Right ventricle myocardium inferior (tissue), 1 donor: ENCODE data around the gene DPP8. TPM values are rescaled to one million over a fixed set of nuclear protein-coding genes. Genes with fewer than 3 reads are reported as not detected.
"Not testable (repeated sequence)": the region's sequence is repeated elsewhere in the genome, so short reads cannot be mapped to it uniquely, and the experiment has no call there.

ENCODE experiments used
- ATAC-seq: fragments of 200-7000 bp; cut with Tn5 transposase; one replicate; pipeline ENCODE4 v1.9.1; 2020; ENCODE audit warnings: mild to moderate bottlenecking, moderate library complexity
- DNase-seq: peaks from one replicate; pipeline ENCODE4 v3.0.0; 2021; ENCODE audit errors: missing footprints
- intact Hi-C: fragments of 100-400 bp; cut with DNase I; formaldehyde crosslinking; loops from one replicate; pipeline ENCODE4 v1.11.0; 2022
- total RNA-seq: library from RNA; stranded (reverse); fragmentation: NEBNext Ultra II Directional; extraction: Animal tissue kit (Norgen Biotek cat#: 25700); gene quantifications from one replicate; pipeline ENCODE4 v1.2.1, GENCODE V29; 2021
- donor health status: DM: no; HTN: yes; CAD: no; lungs with severe emphysema.

The DPP8 gene
- total RNA-seq, 1 donor from 2014 or later: 35.6 TPM

DNA sequence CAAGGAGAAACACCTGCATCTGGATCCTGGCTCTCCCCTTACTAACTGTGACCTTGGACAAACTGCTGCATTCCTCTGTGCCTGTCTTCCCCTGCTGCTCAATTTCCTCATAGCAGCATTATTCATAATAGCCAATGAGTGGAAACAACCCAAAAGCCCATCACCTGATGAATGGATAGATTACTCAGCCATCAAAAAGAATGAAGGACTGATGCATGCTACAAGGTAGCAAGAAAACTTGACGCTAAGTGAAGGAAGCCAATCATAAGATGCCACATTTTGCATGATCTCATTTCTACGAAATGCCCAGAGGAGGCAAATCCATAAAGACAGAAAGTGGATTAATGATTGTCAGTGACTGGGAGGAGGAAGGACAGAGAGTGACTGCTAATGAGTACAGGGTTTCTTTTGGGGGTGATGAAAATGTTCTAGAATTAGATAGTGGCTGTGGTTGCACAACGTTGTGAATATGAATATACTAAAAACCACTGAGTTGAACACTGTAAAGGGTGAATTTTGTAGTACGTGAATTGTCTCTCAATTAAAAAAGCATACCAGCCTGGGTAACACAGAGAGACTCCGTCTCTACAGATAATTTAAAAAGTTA lies 105.9 kb downstream of the DPP8 start:
- intact Hi-C loops: no loop called here
- ATAC-seq (no peak), DNase-seq (no peak)

DNA sequence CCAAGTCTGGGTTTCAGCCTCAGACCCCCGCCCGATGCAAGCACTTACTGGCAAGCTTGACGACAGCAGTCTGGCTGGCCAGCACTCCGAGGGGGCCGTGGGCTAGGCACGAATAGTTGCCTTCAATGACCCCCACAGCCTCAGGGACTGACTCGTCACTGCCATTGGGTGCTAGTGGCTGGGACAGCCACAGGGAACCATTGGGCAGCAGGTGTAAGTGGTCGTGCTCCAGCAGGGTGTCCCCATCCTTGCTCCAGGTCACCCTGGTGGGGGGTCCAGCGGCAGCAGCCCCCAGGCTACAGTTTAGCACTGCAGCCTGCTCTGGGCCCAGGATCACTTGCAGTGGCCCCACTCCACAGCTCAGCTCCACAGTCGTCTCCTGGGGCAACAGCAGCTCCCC lies 106.5 kb downstream of the DPP8 start:
- no peak for DNase-seq
- ATAC-seq: no peak
- intact Hi-C loops: no loop called here

DNA sequence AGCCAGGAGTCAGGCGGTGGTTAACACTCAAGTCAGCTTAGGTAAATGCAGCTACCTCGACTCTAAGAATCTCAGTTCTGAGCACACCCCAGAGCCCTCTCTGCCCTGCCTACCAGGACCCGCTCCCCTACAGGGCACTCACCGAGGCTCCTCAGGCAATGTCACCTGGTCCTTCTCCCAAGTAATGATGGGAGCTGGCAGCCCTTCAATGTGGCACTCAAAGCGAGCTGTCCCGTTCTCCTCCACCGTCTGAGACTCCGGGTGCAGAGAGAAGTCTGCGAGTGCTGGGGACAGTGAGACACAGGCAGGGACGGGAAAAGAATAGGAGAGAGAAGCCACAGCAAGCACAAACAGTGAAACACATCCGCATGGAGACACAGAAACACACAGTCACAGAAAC lies 107.5 kb downstream of the DPP8 start:
- no peak for DNase-seq
- intact Hi-C loops: no loop called here
- ATAC-seq: no peak

DNA sequence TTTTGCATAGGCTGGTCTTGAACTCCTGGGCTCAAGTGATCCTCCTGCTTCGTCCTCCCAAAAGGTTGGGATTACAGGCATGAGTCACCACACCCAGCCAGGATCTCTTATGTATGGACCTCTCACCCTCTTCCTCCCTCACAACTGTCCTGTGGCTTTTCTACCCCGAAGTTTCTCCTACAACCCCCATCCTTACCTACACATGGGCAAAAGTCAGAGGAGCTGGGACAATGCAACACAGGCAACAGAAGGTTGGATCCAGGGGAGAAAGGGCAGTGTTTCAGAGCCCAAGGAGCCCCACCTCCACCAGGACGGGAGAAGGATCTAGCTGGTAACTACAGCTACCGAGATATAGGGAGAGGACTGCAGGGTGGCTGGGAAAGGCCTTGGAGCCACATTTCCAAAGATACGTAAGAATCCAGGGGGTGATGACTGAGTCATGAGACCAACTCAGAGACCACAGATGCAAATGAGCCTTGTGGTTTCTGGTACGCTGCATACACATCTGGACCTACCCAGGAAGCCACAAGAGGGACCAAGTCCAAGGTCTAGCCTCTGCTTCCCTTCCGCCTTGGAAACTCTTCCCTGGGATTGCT lies 108.4 kb downstream of the DPP8 start:
- intact Hi-C loops: no loop called here
- ATAC-seq (no peak), DNase-seq (no peak)

DNA sequence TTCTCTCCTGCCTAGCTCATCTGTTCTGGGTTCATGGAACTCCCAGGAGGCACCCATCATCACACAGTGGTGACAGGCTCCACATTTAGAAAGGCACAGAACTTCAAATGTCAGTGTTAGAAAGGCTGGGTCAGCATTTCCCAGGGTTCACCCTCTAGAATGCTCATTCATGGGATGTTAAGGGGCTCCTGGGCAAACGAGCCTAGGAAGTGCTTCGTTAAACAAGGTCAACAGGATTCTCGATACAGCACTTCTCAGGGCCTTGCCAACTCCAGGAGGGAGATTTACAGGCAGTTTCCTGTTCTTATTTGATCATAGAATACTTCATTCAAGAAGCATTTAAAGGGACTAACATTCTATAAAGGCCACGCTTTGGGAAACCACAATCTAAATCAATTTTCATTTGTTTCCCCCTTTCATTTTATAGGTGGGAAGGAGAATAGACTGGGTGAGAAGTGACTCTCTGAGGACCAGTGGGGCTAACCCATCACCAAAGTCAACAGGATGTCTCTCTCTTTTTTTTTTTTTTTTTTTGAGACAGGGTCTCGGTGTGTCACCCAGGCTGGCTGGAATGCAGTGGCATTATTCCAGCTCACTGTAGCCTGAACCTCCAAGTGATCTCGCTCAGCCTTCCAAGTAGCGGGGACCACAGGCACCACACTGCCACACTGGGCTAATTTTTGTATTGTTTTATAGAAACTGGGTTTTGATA lies 109.0 kb downstream of the DPP8 start:
- intact Hi-C loops: no loop called here
- DNase-seq (no peak), ATAC-seq (peak; percentile 26)

DNA sequence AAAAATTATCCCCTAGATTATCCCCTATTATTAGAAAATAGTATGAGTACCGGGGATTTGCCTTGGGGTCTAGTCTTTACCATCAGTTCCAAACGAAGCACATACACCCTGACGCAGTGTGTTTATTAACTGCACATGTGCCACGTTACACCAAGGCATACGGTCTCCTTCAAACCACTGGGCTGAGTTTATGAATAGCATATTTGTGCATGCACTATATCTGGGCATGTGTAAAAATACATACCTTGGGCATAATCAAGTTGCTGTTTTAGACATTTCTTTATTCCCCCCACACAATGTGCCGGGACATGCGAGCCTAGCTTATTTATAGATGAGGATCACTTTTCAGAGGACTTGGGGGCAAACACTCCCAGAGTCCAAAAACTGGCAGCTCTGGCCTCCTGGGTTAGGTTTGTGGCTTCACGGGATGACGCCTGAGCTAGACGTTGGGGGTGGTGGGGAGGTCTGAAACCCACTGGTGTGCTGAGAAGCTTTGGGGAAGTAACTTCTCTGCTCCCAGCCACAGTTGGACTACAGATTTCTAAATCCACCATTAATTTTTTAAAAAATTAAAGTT lies 111.0 kb downstream of the DPP8 start:
- ATAC-seq (no peak), DNase-seq (no peak)
- intact Hi-C loops: no loop called here

DNA sequence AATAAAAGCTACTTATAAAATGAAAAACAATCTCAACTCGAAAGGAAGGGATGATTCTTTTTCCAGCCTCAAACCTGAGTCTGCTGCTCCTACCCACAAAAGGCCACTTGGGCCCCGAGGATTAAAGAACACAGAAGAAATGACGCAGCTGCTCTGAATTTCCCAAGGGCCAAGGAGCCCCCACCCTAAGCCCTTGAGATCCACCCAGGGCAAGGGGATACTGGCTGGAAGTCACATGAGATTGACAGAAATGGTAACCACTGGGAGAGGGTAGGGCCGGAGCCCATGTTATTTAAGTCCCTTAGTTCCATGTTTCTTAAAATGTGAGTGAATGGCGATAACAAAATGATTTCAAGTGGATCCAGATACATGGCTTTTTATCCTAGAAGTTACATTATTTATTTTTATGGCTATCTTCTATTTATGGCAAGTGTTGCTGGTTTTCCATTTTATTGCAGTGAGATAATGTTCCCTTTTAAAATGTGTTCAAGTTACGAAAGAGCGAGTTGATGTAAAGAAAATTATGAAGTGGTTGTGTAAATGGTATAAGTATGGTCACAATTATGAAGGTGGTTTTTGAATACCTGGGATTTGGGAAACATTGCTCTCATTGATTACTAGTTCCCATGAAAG lies 111.6 kb downstream of the DPP8 start:
- intact Hi-C loops: no loop called here
- no peak for ATAC-seq
- no peak for DNase-seq

DNA sequence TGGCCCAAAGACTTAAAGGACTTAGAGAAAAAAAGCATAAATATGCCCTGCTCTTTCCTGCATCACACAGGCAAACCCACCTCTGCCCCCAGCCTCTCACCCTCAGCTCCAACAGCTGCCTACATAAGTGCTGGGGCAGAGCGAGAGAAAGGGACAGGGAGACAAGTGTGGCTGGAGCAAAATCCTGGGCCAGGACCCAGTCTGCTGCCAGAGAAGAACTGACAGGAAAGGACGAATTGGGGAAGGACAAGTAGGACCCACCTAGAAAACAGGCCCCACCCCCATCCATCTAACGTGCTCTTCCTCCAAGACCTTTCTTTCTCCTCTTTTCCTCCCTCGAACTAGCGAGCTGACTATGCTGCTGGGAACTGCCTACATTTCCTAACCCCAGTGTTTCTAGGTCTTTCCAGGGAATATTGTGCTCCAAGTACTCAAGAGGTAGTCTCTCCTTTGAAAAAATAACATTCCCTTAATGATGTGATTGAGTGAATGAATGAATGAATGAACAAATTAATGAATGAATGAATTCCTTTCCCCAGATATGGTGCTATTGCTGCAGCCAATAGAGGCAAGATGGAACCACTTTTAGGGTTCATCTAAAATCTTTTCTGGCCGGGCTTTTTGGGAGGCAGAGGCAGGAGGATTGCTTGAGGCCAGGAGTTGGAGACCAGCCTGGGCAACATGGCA lies 113.2 kb downstream of the DPP8 start:
- no peak for DNase-seq
- intact Hi-C loops: loop anchor here (5.0 kb wide), 1 partner anchor 87 kb away; no protein-coding TSS in a partner anchor
- no peak for ATAC-seq

DNA sequence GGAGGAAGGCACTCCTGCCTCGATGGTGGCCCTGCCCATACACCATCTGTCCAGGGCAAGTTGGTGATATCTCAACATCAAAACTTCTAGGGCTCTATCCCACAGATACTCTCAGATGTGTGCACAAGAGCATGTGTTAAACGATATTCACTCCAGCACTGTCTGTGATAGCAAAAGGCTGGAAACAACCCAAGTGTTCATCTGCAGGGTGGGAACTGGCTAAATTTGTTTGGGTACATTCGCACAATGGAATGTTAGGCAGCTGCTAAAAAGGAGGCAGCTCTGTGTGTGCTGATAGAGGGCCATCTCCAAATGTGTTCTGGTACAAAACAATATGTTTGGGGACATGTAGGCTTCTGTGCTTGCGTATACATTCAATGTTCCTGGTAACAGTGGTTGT lies 114.5 kb downstream of the DPP8 start:
- ATAC-seq: no peak

DNA sequence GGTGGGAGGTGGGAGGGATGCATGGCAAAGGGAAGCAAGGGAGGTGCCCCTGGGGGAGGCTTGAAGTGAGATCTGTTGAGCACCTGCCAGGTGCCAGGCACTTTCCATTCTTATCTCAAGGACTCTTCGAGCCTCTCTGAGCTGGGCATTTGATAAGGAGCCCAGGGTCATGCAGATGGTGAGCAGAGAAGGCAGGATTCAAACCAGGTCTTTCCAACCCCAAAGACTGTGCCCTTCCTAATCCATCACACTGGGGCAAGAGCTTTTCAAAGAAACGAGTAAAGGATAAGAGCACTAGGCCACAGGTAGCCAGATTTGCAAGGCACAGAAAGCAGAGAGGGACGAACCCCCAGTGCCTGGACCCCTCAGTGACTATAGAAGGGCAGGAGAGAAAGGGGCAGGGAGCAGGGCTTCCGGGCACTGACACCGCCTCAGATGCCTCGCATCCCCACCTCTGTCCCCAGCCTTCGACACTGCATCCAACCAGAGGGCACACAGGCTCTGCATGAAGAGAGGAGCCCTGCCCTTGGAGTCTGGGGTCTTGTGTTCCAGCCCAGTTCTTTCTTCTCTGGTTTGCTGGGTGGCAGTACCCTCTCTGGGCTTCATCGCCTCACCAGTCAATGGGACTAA lies 115.8 kb downstream of the DPP8 start:
- intact Hi-C loops: loop anchor here (5.0 kb wide), 1 partner anchor 84 kb away; no protein-coding TSS in a partner anchor
- ATAC-seq (peak; percentile 11), DNase-seq (peak; percentile 34)

More for the DNA sequence above, 114.5 kb downstream of the DPP8 start:
- intact Hi-C loops: loop anchor here (5.0 kb wide), 1 partner anchor 86 kb away; no protein-coding TSS in a partner anchor
- no peak for DNase-seq

DNA sequence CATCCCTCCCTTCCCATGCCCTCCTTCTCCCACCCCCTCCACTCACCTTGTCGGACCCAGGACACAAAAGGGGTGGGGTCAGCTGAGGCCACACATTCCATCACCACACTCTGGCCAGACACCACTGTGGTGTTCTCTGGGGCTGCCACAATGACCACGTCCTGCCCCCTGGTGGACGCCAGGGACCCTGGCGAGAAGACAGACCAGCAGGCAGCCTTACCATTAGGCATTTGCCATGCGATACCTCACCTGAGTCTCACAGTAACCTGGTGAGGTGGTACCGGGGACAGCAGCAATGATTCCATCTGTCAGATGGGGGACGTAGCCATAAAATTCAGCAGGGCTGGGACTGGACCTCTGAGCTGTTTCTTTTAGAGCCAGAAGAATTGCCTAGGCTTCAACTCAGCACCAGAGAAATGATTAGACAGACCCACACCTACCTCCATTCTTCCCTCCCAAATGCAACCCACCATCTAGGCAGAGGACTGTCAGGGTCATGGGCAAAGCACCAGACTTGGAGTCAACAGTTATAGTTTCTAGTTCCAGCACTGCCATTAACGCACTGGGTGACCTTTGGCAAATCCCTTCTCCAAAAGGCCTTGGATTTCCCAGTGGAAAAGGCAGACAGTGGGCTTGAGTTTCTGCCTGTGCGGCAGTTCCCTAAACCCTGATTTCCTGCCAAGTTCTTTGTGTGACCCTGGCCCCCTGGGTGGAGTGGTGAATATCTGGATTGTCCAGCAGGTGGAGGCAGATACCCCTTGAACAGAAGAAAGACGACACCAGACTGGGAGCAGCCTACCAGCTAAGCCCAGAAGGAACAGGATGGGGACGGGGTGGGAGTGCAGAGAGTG lies 116.5 kb downstream of the DPP8 start:
- intact Hi-C loops: loop anchor here (5.0 kb wide), 1 partner anchor 84 kb away; no protein-coding TSS in a partner anchor
- ATAC-seq: peak; percentile 82
- peak; percentile 79 for DNase-seq

DNA sequence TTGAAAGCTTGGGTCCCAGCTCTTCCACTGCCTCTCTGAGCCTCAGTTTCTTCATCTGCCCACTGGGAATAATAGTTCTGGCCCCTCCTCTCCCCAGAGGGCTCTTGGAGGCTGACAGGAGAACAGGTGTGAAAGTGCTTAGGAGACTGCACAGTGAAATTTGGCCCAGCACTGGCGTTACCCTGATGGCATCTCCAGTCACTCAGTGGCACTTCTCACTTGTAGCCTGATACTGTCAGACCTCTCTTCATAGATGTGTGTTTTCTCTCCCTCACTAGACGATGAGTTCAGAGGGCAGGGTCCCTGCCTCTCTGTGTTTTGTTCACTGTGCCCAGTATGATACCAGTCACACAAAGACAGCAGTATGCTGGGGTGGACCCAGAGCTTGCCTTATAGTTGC lies 117.5 kb downstream of the DPP8 start:
- DNase-seq: no peak
- ATAC-seq: peak; percentile 9
- intact Hi-C loops: loop anchor here (5.0 kb wide), 1 partner anchor 83 kb away; no protein-coding TSS in a partner anchor

DNA sequence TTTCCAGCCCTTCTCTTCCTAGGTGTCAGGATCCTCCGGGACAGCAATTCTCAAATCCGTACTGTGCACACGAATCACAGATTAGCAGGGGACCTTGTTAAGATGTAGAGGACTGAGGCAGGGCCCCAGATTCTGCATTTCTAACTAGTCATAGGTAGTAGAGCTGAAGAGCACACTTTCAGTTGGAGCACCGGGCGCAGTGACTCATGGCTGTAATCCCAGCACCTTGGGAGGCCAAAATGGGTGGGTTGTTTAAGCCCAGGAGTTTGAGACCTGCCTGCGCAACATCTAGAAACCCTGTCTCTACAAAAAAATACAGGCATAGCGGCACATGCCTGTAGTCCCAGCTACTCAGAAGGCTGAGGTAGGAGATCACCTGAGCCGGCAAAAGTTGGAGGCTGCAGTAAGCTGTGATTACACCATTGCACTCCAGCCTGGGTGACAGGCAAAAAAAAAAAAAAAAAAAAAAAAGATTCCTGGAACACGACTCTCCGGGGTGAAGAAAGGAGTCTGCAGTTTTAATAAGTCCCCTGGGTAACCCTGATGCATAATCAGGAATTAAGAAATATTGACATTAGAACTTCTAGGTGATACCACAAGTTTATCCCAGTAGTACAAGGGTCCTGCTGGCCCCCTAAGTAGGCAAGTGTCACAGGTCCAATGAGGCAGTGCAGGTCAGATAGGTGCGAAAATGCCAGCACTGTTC lies 118.3 kb downstream of the DPP8 start:
- DNase-seq: peak; percentile 11
- intact Hi-C loops: no loop called here
- no peak for ATAC-seq

DNA sequence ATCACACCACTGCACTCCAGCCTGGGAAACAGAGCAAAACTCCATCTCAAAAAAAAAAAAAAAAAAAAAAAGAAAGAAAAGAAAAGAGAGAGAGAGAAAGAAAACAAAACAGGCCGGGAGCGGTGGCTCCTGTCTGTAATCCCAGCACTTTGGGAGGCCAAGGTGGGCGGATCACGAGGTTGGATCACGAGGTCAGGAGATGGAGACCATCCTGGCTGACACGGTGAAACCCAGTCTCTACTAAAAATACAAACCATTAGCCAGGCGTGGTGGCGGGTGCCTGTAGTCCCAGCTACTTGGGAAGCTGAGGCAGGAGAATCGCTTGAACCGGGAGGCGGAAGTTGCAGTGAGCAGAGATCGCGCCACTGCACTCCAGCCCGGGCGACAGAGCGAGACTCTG lies 119.0 kb downstream of the DPP8 start:
- ATAC-seq, intact Hi-C loops: not testable (repeated sequence)
- DNase-seq: peak; percentile 1

DNA sequence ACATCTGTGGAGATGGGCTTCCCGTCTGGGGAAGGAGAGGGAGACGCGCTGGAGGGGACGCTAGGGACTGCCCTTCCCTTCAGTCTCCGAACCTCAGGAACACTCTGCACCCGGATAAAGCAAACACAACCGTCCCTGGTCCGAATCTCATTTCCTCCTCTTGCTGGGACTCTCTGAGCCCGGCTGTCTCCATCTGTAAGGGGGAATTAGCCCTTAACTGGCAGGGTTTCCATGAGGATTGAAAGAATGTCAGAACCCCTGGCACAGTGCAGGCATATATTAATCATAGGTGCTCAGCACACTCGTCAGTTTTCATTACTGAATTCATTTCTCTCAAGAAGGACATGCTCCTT lies 120.5 kb downstream of the DPP8 start:
- ATAC-seq (no peak), DNase-seq (peak; percentile 4)
- intact Hi-C loops: no loop called here

DNA sequence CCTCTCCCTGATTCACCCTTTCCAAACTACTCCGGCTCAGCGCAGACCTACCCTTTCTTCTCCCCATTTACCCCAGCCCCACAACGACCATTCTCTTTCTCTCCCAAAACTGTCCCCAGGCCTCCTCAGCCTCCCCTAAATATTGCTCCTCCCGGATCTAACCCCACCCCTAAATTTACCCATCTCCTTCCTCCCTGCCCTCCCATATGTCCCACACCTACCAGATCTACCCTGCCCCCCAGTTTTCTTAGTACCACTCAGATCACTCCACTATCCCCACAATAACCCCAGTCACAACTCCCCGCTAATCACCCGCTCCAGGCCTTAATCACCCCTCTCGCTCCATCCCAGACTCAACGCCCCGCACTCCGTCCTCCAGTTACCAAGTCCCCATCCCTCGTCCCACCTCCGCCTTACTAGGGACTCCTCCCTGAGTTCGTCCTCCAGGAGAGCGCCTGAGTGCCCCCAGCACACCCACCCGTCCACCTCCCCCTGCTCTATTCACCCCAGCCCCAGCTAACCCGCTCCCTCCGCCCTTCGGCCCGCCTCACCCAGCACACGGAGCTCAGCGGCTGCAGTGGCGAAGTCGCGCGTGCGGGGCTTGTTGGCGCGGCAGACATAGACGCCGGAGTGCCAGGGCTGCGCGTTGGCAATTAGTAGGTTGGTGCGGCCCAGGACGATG lies 121.1 kb downstream of the DPP8 start:
- intact Hi-C loops: no loop called here
- DNase-seq (peak; percentile 31), ATAC-seq (no peak)
